PFSK-1 (cell line): Measurements from ENCODE around the gene TACR1.

Experiments
- POLR2AphosphoS5 ChIP-seq: IDR thresholded peaks from 2 replicates; pipeline ENCODE4 v1.6.1; 2012; ENCODE audit warnings: low read depth, mild to moderate bottlenecking, control low read depth, low read length, moderate library complexity
- REST ChIP-seq, 2 experiments: IDR thresholded peaks; 2 replicates each; pipeline versions ENCODE4 v1.6.1 to v1.8.0; 2011 to 2012; ENCODE audit warnings: low read depth in 2 of 2, low read length in 2 of 2, control low read depth in 1 of 2, inconsistent platforms in 1 of 2, mild to moderate bottlenecking in 1 of 2, moderate library complexity in 1 of 2; ENCODE audit not compliant: insufficient read depth in 1 of 2
- SIN3A ChIP-seq: IDR thresholded peaks from 2 replicates; pipeline ENCODE4 v1.6.1; 2012; ENCODE audit warnings: mild to moderate bottlenecking, low read length, moderate library complexity, borderline replicate concordance; ENCODE audit not compliant: insufficient read depth
- TAF1 ChIP-seq: IDR thresholded peaks from 2 replicates; pipeline ENCODE4 v1.6.1; 2012; ENCODE audit warnings: low read length, control low read depth, borderline replicate concordance; ENCODE audit not compliant: insufficient read depth

DNA sequence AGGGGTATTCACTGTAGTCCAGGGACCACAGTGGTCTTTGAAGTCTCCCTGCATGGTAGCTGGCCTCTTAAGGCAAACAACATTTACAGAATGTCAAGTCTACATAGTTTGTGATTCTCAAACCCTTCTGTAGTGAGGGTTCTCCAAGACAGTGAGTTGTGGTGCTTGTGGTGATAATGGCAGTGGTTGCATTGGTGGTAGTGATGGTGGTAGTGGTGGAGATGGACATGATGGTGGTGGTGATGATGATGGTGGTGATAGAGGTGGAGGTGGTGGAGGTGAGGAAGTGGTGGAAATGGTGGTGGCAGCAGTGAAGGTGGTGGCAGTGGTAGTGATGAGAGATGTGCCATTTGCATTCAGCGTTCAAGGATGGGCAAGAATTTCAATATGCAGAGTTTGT lies 104.9 kb downstream of the TACR1 start:
- TF ChIP-seq SIN3A (no peak), REST (IDR thresholded peaks at IDR 0.05; ENCODE audit: insufficient read depth in 1 of 2, low read depth in 2 of 2, low read length in 2 of 2) (no peak), TAF1 (no peak), POLR2AphosphoS5 (no peak)
